Stimulated activated naive CD8-positive, alpha-beta T cell treated with anti-CD3 and anti-CD28 coated beads, Interleukin-15, Interleukin-2, amounts not matched to agents 100 U/mL and 50 U/mL, for 24 hours (primary cell): ENCODE results near the gene LRIG1.

Experiments
- ATAC-seq: fragments of 150-1000 bp; cut with Tn5 transposase; one replicate; pipeline ENCODE4 v1.10.0; 2021
- DNase-seq: peaks from one replicate; pipeline ENCODE4 v3.0.0; 2021

Gene LRIG1

DNA sequence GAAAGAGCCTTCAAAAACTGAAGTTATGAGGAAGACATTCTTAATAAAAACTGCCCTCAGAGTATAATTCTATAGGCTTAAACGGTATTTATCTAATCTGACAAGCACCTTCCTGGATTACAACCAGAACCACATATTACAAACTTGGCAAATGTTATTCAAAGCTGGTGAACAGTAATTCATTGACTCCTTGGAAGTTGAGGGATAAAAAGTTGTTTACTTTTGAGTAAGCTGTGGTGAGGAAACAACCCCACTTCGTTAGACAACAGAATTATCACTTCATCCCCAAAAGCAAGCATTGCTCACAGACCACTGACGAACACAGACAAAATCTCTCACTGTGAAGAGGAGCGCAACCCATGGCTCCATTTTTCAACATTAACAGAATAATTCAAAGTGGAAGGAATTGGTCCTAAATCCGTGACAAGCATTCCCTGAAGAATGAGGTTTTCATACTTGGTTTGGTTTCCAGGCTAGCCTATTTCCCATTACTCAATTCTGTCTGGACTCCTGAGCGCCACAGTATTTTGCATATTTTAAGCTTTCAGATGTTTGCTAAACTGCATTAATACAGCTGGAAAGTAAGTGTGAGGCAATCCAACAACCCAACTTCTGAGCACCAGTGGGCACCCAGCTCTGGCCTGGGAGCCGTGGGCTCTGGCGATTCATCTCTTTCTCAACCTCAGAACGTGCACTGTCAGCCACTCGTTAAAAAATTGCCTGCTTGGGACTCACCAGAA is 32.7 kb downstream of the LRIG1 start:
- ATAC-seq (no peak), DNase-seq (no peak)

DNA sequence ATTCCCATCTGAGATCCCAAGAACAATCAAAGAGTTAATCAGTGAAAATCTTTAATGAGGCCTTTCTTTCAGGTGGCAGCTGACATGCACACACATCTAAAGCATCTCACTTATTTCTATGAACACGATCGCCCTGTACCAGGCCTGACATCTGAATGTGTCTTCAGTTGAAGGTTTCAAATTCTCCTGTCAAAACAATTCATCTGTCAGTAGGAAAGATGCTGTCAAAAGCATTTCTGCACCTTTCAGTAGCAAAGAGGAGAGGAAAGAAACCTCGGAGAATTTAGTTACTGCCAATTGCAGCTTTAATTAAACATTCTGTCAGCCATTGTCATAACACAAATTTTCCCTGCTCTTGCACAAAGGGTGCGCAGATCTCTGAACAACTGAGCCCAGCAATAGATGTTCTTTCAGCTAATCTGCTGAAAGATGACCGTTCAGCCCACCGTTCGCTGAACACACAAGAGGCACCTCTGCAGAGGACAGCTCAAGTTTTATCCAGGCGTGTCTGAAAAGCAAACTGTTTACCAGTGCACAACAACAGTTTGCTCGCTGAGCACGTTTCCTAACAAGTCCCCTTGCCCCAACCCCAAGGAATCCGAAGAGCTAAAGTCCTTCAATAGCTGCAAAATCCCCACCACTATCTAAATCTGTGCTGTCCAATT is 34.1 kb downstream of the LRIG1 start:
- ATAC-seq, result no peak
- no peak for DNase-seq

DNA sequence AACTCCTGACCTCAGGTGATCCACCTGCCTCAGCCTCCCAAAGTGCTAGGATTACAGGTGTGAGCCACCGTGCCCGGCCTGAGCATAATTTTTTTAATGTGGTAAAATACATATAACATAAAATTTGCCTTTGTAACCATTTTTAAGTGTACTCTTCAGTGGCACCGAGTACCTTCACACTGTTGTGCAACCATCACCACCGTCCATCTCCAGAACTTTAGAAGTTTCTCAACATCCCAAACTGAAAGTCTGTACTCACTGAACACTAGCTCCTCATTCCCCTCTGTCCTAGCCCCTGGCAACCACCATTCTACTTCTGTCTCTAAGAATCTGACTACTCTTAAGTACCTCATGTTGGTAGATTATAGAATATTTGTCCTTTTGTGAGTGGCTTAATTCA is 35.2 kb downstream of the LRIG1 start:
- ATAC-seq, result no peak
- DNase-seq, result no peak

DNA sequence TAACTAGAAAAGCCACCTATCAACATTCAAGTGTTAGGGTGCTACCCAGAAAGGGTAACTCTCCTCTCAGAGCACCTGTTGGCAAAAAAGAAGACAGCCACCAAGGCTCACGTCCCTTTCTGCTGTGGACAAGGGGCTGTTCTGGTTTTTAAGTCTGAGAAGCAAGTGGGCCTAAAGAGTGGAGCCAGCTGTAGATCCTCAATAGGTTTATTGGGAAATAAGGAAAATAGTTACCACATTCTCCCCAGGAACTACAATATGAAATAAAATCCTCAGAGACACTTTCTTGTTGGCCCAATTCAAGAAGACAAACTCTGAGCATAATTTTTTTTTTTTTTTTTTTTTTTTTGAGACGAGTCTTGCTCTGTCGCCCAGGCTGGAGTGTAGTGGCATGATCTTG is 35.8 kb downstream of the LRIG1 start:
- ATAC-seq (no peak), DNase-seq (no peak)

DNA sequence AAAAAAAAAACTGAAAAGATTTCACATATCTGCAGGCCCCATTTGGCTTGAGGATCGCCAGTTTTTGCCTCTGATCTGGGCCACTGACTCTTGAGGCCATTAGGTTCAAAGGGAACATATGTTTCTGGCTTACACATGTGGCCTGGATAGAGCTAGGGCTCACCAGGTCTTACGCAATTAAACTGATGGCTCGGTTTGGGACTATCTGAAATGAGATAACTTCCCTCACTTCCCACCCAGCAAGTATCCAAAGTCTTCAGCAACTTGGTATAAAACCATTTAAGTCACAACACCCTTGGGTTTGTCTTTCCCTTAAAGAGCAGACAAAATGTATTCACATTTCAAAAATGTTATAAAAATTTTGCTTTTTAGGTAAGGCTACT is 36.3 kb downstream of the LRIG1 start:
- no peak for ATAC-seq

DNA sequence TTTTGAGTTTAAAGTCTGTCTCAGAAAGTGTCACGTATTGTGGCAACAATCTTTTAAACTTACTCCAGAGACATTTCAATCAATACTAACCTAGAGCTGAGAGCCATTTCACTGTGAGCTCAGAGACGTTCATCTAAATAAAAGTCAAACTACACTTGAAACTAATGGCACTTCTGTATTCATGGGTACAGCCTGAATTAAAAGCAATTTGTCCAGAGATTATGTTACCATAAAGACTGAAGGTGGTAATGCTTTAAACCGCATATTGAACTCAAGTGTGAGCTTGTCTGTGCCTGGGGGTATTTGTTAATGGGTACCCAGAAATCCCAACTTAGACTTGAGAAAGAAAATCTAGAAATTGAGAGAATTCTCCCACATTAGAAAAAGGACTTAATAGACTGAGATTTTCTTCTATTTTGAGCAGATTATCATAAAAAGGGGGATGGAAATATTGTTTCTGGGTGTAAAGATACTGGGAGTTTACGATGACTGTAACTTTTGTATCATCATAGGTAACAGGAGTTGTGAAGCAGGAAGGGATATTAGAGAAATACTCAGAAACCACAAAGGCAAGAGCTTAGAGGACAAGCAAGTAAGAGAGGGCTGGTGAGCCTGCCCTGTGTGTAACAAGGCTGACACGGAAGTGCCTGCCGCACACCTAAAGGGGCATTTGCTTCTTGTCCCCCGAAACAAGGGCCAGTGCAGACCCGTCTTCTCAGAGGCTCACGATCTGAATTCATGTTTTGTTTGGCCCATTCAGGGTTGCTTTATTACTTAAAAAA is 36.9 kb downstream of the LRIG1 start:
- ATAC-seq (no peak), DNase-seq (no peak)

More for the DNA sequence above, 36.3 kb downstream of the LRIG1 start:
- DNase-seq, result no peak

DNA sequence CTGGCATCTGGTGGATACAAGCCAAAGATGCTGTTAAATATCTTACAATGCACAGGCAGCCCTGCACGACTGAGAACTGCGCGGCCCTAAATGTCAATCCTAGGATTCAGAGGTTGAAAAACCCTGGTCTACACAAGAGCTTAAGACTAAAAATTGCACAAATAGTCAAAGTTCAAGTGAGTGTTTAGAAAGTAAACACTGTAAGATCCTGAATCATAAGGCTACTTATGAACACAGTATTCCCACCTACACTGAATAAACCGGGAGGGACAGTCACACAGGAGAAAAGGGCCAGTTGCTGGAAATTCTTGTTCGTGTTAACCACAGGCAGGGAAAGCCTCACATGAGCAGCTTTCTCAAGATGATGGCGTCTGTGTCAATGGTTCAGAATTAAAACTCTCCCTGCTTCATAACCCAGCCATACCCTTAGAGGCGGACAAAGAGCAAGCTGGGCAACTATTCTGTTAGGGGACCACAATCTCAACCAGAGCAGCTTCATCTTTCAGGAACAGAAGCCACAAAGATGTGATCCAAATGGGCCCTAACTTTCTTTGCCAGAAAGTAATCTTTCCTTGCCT is 37.7 kb downstream of the LRIG1 start:
- DNase-seq (no peak), ATAC-seq (no peak)

DNA sequence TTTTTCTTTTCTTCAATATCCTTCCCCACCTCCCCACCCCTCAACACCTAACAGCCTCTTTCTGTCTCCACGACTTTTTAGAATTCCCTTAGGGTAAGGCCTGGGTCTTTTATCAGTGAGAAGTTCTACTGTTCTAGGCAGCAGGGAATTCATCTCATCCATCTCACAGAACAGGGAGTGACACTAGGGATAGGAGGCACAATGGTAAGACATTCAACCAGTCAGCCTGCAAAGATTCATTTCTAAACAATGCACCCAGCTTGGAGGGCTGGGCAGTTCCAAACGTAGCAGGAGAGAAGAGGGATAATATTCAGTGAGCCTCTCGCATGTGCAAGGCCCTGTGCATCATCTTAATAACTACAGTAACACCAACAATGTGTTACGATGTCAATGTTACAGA is 43.6 kb downstream of the LRIG1 start:
- ATAC-seq (no peak), DNase-seq (no peak)

DNA sequence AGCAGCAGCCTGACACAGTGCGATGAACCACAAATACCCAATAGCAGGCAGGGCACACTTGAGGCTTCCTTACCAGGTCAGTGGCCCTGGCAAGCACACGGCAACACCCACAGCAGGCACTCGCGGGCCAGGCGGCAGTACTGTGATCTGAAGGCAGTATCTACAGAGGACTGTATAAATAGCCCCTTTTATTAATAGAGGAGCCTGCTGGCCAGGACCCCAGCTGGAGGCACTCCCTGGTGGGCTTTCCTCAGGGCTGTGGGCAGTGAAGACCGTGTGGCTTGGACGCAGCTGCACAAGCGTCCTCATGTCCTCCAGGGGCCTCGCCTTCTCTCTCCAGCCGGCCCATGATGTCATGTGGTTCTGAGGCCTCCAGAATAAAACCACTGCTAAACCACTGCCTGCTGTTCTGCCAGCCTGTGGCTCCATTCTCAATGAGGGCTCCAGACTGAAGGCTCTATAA is 44.1 kb downstream of the LRIG1 start:
- DNase-seq, result no peak
- peak; percentile 60 for ATAC-seq

DNA sequence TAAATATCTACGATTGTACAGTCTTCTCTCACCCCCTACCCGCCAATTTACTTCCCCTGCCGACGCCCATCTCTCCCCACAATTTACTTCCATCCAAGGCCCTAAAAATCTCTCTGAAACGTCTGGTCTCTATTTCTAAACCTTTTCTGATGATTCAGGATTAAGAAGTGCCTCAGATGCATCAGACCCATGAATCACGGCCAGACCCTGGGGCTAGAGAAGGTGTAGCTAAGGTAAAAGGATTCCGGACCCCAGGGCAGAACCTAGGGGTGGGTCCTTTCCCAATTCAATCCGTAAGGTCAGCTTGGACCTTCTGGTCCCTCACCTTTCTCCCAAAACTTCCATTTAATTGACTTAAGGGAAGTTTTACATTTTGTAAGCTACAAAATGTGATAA is 46.4 kb downstream of the LRIG1 start:
- ATAC-seq, result no peak

DNA sequence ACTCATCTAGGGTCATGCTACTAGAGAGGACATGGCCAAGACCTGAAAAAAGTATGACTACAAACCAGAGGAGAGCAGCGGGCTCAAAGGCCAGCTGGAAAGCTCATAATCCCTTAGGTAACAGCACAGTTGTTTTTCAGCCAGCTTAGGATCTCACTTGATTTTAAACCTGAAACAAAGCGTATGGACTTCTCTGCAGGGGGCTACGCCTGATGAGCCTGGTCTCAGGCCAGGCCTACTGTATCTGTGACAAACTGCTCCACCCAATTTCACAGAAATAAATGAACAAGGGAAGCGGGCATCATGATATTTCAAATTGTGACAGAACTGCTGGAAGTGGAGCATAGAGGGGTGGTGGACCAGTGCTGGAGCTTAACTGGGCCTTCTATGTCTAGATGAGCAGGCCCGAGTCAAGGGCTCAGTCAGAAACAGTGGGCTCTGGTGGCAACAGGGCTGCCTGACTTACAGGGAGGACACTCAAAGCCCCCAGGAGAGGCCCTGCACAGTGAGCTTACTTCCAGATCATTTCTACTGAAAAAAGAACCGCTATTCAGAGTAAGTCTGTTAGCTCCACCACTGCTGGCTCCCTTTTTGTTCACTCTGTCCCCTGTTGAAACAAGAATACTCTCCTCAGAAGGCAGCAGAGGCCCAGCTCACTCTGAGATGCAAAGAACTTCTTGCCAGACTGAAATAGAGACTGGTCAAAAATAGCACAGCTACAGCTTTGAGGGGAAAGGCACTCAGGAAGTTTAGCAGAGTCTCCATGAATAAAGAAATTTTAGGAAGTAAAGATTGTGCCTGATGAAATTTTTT is 47.0 kb downstream of the LRIG1 start:
- ATAC-seq (no peak), DNase-seq (no peak)

More for the DNA sequence above, 46.4 kb downstream of the LRIG1 start:
- no peak for DNase-seq

DNA sequence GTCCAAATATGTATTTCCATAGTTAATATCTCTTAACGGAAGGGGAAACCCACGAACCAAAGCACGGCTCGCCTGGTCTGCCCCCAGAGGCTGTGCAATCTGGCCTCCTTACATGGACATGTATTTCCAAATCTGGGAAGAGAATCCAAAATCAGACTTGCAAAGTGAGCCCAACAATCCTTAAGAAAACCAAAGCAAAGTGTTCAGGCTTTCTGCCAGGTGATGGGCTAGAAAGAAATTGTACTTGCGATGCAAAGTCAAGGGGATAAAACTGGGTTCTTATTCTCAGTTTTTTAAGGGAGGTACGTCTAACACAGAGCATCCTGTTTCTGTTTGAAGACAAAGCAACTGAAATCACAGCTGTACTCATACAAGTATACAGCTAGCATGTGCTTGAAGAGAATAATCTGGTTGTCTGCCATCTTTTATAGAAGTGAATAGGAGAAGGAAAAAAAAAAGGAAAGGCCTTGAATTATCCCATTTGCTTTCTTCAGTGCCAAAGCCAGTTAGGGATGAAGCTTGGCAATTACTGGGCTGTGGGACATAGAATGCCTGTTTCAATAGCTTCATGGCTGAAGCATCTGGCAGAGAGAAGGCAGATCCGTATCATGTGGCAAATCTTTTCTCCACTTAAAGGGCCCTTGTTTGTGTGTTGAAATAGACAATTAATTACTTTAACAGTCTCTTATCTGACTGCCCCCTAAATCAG is 48.4 kb downstream of the LRIG1 start:
- ATAC-seq, result no peak
- no peak for DNase-seq

DNA sequence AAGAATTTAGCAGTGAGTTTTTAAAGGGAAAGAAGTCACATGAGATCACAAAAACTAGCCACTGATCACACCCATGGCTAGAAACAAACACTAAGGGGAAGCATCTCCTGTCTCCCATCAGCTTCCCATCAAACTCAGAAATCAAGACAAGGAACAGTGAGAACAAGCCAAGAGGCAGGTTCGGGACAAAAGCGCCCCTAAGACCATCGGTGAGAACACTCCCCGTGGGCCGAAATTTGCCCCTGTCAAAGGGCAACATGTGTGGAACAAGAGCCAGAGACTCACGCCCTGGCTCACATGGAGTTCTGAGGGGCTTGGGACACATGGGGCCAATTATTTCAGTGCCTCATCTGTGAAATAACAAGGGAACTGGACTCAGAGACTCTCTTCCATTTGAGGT is 49.1 kb downstream of the LRIG1 start:
- ATAC-seq (no peak), DNase-seq (no peak)

DNA sequence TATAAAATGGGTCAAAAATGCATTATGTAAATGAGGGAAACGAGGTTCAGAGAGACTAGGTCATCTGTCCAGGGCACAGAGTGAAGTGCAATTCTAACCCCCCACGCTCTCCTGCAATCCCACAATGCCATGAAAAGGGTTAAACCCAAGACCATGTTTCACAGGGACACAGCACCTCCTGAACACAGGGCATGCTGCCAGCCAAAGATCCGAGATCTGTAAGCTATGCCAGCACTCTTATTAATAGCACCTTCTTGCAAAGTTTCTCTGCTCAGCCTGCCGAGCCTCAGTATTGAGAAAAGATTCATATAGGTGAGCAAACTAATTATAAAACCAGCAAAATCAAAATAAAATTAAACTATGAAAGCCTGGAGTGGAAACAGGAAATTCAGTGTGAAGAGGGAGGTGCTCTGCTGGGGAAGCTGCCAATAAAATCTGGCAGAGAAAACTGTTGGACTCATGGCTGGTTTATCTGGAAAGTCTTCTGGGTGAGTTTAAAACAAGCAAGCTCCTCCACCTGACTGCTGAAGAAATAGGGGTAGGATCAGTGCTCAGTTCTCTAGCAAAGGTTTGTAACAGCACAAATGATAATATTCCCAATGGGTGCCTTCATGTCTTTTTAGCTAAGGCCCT is 50.3 kb downstream of the LRIG1 start:
- ATAC-seq, result no peak
- no peak for DNase-seq

DNA sequence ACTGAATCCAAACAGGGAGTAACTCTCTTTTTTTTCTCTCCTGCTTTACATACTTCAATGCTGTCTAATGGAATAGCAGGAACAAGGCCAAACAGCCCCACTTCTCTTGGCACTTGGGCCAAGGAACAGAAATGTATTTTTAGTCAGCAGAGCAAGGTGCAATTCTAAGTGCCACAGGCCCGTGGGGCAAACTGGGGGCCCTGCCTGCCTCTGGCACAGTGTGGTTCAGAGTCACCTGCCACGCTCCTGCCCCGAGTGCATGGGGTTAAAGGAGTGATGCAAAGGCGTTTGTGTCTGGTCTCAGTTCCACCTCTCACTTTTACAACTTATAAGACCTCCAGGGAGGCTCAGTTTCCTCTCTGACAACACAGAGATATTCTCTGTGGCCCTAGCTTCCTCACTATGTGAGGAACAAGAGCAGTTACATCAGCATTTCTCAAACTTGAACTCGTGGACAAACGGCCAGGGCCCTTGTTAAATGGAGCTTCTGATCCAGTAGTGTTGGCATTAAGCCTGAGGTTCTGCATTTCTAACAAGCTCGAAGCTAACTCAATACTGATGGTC is 51.3 kb downstream of the LRIG1 start:
- no peak for ATAC-seq
- DNase-seq, result no peak

DNA sequence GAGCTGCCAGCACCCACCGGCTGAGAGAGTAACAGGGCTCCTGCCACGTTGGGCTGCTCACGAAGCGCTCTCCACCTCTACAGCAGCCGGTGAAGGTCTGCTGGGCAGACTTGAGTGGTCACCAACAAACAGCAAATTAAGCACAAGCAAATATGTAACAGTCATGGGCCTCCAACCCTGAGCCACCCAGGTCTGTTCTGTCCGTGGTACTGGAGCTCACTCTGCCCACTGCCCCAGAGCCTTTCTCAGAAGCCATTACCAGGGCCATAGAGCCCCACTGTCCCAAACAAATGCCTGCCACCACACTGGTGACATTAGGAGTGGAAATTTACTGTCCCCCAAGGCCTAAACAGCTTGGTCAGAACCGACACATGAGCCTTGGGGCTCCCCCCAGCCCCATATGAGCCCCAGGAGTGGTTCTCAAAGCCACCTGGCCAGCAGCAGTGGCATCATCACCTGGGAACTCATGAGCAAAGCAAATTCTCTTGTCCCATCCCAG is 56.6 kb downstream of the LRIG1 start:
- no peak for ATAC-seq

DNA sequence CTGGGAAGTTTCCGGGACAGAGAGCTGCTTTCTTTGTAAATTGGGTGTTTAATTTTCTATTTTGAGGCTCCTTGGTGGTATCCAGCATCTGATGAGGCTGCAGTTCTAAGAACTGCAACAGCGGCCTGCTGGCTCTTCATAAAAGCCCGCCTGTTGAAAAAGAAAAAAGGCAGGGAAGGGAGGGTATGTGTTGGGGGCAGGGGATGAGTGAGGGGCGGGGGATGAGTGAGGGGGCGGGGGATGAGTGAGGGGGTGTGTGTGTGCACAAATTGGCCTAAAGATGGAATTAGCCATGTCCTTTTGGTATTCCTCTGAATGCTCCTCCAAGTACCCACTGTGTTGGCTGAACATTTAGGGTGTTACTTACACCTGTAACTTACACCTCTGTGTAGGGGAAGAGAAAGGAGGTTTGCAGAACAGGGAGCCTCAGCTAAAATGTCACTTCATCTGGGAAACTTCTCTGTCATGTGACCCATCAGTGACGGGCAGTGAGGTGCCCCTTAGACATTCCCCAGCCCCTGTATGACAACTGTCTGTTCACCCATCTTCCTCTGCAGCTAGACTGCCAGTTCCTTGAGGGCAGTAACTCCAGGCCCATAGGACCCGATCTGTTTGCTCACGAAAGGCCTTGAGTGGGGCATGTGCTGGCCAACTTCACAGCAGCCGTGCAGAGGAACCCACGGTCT is 57.6 kb downstream of the LRIG1 start:
- DNase-seq, result no peak
- ATAC-seq, result no peak

More for the DNA sequence above, 56.6 kb downstream of the LRIG1 start:
- no peak for DNase-seq

DNA sequence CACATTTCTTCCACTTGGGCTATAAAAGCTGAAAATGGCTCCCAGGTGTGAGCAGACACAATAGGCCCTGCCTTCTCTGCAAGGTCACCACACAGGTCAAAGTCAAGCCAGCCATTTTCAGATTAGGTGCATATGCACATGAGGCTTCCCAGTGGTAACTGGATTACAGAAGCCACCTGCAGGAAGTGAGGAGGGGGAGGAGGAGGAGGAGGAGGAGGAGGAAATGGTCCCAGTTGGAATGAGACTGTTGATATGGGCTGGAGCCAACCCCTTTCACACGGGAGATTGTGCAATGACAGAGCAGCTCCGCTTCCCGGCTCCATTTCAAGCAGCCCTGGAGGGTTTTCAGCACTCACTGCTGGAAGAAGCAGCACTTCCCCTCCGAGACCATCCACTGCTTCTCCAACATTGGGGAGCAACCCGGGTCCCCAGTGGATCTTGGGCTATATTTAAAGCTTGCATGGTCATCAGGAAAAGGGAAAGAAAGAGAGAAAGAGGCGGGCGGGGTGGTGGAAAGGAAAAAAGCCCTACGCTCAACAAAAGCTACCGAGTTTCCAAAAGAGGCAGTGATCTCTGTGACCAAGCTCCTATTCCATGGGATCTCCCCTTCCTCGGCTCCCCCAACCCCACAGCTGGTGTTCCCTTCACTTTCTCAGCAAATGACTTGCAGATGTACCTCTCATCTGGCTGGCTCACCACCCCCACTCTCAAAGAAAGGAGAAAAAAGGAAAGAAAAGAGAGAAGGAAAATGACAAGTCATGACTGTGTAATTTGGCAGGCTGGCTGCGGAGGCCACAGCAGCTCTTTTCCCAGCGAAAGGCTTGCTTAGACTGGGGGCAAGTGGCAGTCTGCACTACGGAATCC is 58.3 kb downstream of the LRIG1 start:
- DNase-seq (no peak), ATAC-seq (no peak)

DNA sequence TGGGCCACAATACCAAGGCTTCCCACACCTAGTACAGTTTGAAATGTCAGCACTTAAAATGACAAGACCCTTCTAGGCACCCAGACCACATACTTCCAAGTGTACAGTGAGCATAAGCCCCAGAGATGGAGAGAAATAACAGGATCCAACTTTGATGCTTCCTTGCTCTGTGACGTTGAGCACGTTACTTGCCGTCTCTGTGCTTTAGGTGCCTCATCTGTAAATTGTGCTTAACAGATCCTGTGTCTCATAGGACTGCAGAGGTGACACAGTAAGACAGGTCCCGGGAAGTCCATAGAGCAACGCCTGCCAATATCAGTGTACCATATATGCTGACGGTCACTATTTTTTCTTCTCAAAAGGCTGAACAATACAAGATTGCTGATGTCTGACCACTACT is 59.1 kb downstream of the LRIG1 start:
- no peak for DNase-seq
- no peak for ATAC-seq
